ENCODE data around the gene RIMBP2. TPM values are rescaled to one million over a fixed set of nuclear protein-coding genes. Genes with fewer than 3 reads are reported as not detected.

The RIMBP2 gene
- polyA plus RNA-seq, 1 of the 3 experiments (the other 2 are of a cell fraction) = 0.90 TPM

- no peaks in the 10 kb centered on the region for H3K36me3 ChIP-seq (replicated peaks in 1 of 2; ENCODE audit: control insufficient read depth in 1 of 2, insufficient read depth in 2 of 2, low read length in 1 of 2)
- ChIA-PET POLR2A (interaction anchor here (0.7 kb wide), 1 partner anchor 287 kb away, joined by 3 read pairs; no protein-coding TSS in a partner anchor), CTCF (interaction anchor here (0.7 to 2.1 kb wide), 3 partner anchors 28 to 182 kb away, joined by 3 to 8 read pairs (median 3); no protein-coding TSS in a partner anchor)
- H3F3A ChIP-seq (replicated peaks; ENCODE audit: insufficient read depth) = no peaks in the 10 kb centered on the region
- no peak overlapping the region for H2AFZ ChIP-seq (ENCODE audit: low read depth)
- no peak overlapping the region for H3K9ac ChIP-seq
- H3K4me1 ChIP-seq (ENCODE audit: control insufficient read depth in 1 of 2, insufficient read depth in 2 of 2, low read depth in 1 of 2, low read length in 1 of 2) = peaks cover 0 to 64% of the 10 kb centered on the region in 2 experiments; a peak in 2 of 4 replicates
- TF ChIP-seq FOXJ3 (CRISPR knock-in tag; IDR thresholded peaks at IDR 0.05) = no peak
- H3K9me3 ChIP-seq = no peaks in the 10 kb centered on the region
- WGBS (ENCODE audit: low lambda C conversion rate) = 71% methylated on average over 6 of the region's 6 CpGs
- H4K20me1 ChIP-seq (ENCODE audit: insufficient read depth) = no peaks in the 10 kb centered on the region
- no peaks in the 10 kb centered on the region for H3K79me2 ChIP-seq (ENCODE audit: insufficient read depth)
- no peak for DNase-seq
- peak overlapping the region in 1 of 2 experiments; percentile 31; a peak in 1 of 4 replicates for H3K27ac ChIP-seq (ENCODE audit: low read depth in 2 of 2, low read length in 1 of 2)
- H3K9me2 ChIP-seq = no peaks in the 10 kb centered on the region
- no peaks in the 10 kb centered on the region for H3K27me3 ChIP-seq (ENCODE audit: insufficient read depth)
- H3K4me3 ChIP-seq (ENCODE audit: low read depth in 2 of 2, low read length in 1 of 2) = no peak overlapping the region
- H3K4me2 ChIP-seq = no peak overlapping the region
Measured at GRCh38 chr12:130571089-130571488, 145.0 kb downstream of the RIMBP2 start.

- POLR2A ChIA-PET = no interaction called here
- TF ChIP-seq RAD21 (IDR thresholded peaks at IDR 0.05; ENCODE audit: low read length) (no peak), USF1 (IDR thresholded peaks at IDR 0.05; ENCODE audit: borderline replicate concordance, low read depth) (no peak), YY1 (IDR thresholded peaks at IDR 0.05; ENCODE audit: low read depth) (no peak), IRF3 (IDR thresholded peaks at IDR 0.05; ENCODE audit: low read depth, low read length) (no peak), CTCF (IDR thresholded peaks at IDR 0.05) (no peak), RXRA (IDR thresholded peaks at IDR 0.05; ENCODE audit: borderline replicate concordance, low read depth) (no peak), POLR2AphosphoS5 (IDR thresholded peaks at IDR 0.05; ENCODE audit: low read depth, low read length) (no peak), TEAD4 (IDR thresholded peaks at IDR 0.05; ENCODE audit: borderline replicate concordance, insufficient read depth) (no peak), TAF1 (IDR thresholded peaks at IDR 0.05; ENCODE audit: borderline replicate concordance, low read depth, low read length) (no peak), FOSL2 (IDR thresholded peaks at IDR 0.05; ENCODE audit: borderline replicate concordance, low read depth) (no peak), RCOR1 (IDR thresholded peaks at IDR 0.05; ENCODE audit: low read length) (no peak), SIN3A (IDR thresholded peaks at IDR 0.05; ENCODE audit: borderline replicate concordance, low read depth, low read length) (no peak), EP300 (IDR thresholded peaks at IDR 0.05; ENCODE audit: borderline replicate concordance in 1 of 2, low read depth in 1 of 2, low read length in 1 of 2) (no peak), RFX5 (IDR thresholded peaks at IDR 0.05; ENCODE audit: low read length) (no peak), FOXM1 (IDR thresholded peaks at IDR 0.05; ENCODE audit: low read depth) (no peak), JUND (IDR thresholded peaks at IDR 0.05) (no peak)
- no peak overlapping the region for H3K9ac ChIP-seq
- no peaks in the 10 kb centered on the region for H3K9me2 ChIP-seq
- H3K36me3 ChIP-seq (replicated peaks in 1 of 2; ENCODE audit: control insufficient read depth in 1 of 2, insufficient read depth in 2 of 2, low read length in 1 of 2) = no peaks in the 10 kb centered on the region
- no peaks in the 10 kb centered on the region for H3K9me3 ChIP-seq
- H2AFZ ChIP-seq (ENCODE audit: low read depth) = no peak overlapping the region
- no peak for DNase-seq
- no peaks in the 10 kb centered on the region for H3K27me3 ChIP-seq (ENCODE audit: insufficient read depth)
- no peaks in the 10 kb centered on the region for H3F3A ChIP-seq (replicated peaks; ENCODE audit: insufficient read depth)
- H3K4me3 ChIP-seq (ENCODE audit: low read depth in 2 of 2, low read length in 1 of 2) = no peak overlapping the region
- WGBS (ENCODE audit: low lambda C conversion rate) = 56% methylated on average over 9 of the region's 9 CpGs
- CTCF ChIA-PET = interaction anchor here (1.0 to 1.1 kb wide), 2 partner anchors 143 to 234 kb away, joined by 3 read pairs; no protein-coding TSS in a partner anchor
- peak overlapping the region in 1 of 2 experiments; percentile 51; a peak in 1 of 4 replicates for H3K27ac ChIP-seq (ENCODE audit: low read depth in 2 of 2, low read length in 1 of 2)
- H3K4me2 ChIP-seq = no peak overlapping the region
- H3K4me1 ChIP-seq (ENCODE audit: control insufficient read depth in 1 of 2, insufficient read depth in 2 of 2, low read depth in 1 of 2, low read length in 1 of 2) = peaks cover 0 to 51% of the 10 kb centered on the region in 2 experiments; a peak in 2 of 4 replicates
- H3K79me2 ChIP-seq (ENCODE audit: insufficient read depth) = no peaks in the 10 kb centered on the region
- no peaks in the 10 kb centered on the region for H4K20me1 ChIP-seq (ENCODE audit: insufficient read depth)
Measured at GRCh38 chr12:130569521-130569920, 146.6 kb downstream of the RIMBP2 start.

Data from SK-N-SH (cell line).